Stimulated activated CD4-positive, alpha-beta T cell treated with anti-CD3 and anti-CD28 coated beads, Interleukin-2, amount 100 ng/mL, for 24 hours (primary cell): ENCODE results near the gene FBXO3.
"Not testable (repeated sequence)": the region's sequence is repeated elsewhere in the genome, so short reads cannot be mapped to it uniquely, and the experiment has no call there.

Experiments
- DNase-seq, 2 donors: peaks; one replicate each; pipeline ENCODE4 v3.0.0-alpha.2; 2020

Gene FBXO3

DNA sequence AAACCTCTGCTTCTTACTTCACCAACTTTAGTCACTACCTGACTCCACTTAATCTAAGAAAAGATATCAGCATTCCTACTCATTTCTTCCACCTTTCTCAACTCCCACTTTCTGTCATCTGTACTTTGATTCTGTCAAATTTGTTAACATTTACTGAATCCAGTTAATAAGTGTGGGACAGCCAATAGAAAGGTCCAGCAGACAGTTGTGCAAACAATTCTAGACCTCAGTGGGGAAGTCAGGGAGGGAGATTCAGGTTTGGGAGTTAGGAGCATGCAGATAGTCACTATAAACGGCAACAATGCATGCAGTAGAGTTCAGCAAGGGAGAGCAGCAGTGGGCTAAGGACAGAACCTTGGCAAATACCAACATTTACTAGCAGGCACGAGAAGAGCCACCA, 4.1 kb downstream of the FBXO3 start:
- DNase-seq: no peak

DNA sequence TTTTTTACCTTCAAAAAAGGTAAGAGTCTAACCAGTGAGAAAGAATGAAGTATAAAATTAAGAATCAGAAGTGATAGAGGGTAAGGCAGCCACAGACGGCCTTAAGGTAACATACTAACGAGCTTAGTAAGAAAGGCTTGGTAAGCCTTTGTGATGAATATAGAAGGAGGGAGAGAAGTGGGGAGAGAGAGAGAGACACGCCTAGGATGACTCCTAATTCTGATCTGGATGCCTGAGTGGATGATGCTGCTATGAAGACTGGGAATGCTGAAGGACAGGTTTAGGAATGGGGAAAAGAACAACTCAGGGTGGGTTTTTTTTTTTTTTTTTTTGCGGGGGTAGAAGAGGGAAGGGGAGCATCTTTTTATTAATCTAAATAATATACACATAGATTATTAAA, 4.8 kb downstream of the FBXO3 start:
- DNase-seq: no peak

DNA sequence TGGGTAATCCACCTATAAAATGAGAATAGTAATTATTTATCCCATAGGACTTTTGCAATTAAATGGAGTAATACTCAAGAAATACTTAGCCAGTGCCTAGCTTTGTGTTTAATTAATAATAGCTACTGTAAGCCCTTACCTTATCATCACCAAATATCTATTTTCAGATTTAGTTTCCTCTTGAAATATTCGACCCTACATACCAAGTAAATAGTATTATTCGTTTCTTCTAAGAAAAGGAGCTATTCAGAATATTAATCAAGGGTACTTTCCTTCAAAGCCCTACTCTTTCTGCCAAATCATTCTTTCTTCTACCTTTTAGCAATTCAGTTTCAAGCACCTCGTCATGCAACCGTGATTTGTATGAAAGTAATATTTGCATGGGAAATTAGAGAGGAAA, 6.7 kb downstream of the FBXO3 start:
- DNase-seq: no peak

DNA sequence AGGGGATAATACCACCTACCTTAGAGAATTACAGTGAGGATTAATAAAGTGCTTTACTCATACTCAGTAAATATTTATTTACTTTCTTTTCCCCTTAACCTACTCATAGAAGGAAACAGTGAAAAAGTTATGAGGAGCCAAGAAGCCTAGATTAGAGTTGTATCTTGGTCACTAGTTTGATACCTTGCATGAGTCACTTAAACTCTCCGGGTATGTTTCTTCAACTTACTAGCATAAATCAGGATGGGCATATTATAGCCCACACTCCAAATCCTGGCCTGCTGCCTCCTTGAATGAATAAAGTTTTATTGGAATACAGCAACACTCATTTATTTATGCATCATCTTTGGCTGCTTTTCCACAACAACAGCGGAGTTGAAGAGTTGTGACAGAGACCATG, 8.2 kb downstream of the FBXO3 start:
- no peak for DNase-seq

DNA sequence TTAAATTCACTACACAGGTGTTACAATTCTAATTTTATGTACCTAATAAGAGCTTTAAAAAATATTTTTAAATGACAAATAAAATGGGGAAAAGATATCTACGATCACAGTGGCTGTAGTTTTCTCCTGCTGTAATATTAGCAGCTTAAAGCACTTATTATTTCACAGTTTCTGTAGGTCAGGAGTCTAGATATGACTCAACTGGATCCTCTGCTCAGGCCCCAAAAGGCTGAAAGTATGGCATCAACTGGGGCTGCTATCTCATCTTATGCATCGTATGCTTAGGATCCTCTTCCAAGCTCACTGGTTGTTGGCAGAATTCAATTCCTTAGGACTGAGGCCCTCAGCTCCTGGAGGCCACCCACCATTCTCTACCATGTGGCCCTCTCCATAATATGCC, 12.8 kb downstream of the FBXO3 start:
- no peak for DNase-seq

DNA sequence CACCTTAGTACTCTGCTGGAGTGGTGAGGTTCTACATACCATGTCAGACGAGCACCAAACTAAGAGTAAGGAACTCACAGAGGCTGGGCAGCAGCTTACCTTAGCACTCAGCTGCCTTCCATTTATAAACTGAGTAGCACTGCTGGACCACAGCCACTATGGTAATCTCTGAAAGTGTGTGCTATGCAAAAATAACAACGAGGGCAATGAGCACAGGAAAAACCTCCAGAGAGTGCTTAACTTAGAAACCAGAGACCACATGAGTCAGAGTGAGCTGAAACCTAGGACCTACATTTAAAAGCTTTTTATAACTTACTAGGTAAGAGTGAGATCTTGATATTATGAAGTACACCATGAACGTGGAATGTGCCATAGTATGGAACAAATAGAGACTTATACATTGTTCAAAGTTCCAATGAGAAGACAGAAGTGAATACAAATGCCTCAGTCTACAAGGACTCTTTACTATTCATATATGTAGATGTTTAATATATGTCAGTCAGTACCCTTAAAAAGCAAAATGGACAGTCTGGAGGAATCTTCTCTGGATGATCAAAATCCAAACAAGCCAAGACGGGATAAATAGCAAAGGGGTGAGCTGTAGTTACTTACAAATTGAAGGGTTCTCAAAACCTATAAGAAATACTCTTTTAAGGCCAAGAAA, 20.9 kb downstream of the FBXO3 start:
- no peak for DNase-seq

GRCh38 chr11:33751878-33752277, 22.4 kb downstream of the FBXO3 start:
- no peak for DNase-seq

DNA sequence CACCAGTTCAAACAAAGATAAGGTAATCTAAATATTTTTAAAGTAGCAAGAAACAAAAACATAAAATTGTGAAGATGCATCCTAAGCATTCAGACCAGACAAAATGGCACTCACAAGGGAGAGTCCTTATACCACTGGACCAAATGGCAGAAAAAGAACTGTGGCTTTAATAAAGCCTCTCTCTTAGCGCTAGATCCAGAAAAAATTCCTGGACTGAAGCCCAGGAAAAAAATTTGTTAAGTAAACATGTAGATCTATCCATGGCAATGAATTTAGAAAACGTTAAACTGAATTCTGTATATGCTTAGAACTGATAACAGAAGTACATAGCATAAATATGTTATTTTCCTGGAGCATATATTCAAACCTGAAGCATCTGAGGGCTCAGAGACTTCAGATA, 26.3 kb downstream of the FBXO3 start:
- no peak for DNase-seq

GRCh38 chr11:33743291-33743690, 31.0 kb downstream of the FBXO3 start:
- no peak for DNase-seq

GRCh38 chr11:33742249-33742851, 32.0 kb downstream of the FBXO3 start:
- DNase-seq: no peak

DNA sequence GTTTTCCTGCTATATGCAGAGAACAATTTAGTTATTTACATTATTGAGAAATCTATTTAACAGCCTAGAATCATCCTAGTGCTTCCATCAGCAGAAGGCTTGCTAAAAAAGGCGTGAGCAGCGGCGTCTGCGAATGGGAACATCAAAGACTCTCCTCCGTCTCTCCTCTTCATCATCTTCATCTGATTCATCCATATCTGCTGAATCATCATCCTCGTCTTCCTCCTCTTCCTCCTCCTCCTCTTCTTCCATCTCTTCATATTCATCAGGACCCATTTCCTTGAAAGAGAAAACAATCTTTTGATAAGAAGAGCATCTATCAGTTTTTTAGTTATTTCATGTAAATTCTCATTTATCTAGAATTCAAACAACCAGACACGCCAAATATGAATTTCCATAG, 32.5 kb downstream of the FBXO3 start:
- DNase-seq: no peak

GRCh38 chr11:33737362-33737821, 36.9 kb downstream of the FBXO3 start:
- DNase-seq: no peak

GRCh38 chr11:33736148-33736812, 38.0 kb downstream of the FBXO3 start, which contains the start of gene CD59:
Gene CD59, minus strand, starts transcription at chr11:33736423. Its CDS starts 13,978 bp downstream, at chr11:33722445.
- DNase-seq: peak; percentile 89 to 95

GRCh38 chr11:33735271-33736147, 38.8 kb downstream of the FBXO3 start:
- DNase-seq: peak; percentile 44 to 52

GRCh38 chr11:33734441-33735270, 39.7 kb downstream of the FBXO3 start:
- DNase-seq: no peak

GRCh38 chr11:33733980-33734379, 40.3 kb downstream of the FBXO3 start:
- DNase-seq: no peak

GRCh38 chr11:33731723-33732531, 42.4 kb downstream of the FBXO3 start:
- peak; percentile 44 to 59 for DNase-seq

GRCh38 chr11:33730716-33731115, 43.6 kb downstream of the FBXO3 start:
- no peak for DNase-seq

DNA sequence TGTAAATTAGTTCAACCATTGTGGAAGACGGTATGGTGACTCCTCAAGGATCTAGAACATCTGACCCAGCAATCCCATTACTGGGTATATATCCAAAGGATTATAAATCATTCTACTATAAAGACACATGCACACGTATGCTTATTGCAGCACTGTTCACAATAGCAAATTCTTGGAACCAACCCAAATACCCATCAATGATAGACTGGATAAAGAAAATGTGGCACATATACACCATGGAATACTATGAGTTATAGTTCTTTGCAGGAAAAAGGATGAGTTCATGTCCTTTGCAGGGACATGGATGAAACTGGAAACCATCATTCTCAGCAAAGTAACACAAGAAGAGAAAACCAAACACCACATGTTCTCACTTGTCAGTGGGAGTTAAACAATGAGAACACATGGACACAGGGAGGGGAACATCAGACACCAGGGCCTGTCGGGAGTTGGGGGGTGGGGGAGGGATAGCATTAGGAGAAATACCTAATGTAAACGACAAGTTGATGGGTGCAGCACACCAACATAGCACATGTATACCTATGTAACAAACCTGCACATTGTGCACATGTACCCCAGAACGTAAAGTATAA, 45.2 kb downstream of the FBXO3 start:
- DNase-seq: not testable (repeated sequence)

DNA sequence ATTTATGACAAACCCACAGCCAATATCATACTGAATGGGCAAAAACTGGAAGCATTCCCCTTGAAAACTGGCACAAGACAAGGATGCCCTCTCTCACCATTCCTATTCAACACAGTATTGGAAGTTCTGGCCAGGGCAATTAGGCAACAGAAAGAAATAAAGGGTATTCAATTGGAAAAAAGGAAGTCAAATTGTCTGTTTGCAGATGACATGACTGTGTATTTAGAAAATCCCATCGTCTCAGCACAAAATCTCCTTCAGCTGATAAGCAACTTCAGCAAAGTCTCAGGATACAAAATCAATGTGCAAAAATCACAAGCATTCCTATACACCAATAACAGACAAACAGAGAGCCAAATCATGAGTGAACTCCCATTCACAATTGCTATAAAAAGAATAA, 46.8 kb downstream of the FBXO3 start:
- not testable (repeated sequence) for DNase-seq

DNA sequence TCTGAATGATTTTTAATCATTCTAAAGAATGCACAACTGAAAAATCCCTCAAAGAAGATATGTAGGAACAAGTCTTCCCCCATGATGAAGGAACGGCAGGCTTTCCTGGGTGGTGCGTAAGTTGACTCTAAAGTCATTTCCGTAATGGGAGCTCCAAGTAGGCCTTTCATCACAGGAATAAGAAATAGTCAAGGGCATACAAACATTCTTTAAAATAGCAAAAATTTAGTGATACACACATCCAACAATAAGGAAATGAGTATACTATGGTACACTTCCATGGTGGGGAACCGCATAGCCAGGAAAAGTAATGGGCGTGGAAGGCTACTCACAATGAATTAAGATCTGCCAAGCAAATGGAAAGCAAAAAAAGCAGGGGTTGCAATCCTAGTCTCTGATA, 48.8 kb downstream of the FBXO3 start:
- DNase-seq: no peak
